Endometrial microvascular endothelial cells (primary cell): ENCODE data around the gene FBLN2. TPM values are rescaled to one million over a fixed set of nuclear protein-coding genes. Genes with fewer than 3 reads are reported as not detected.
"Not testable (repeated sequence)": the region's sequence is repeated elsewhere in the genome, so short reads cannot be mapped to it uniquely, and the experiment has no call there.

Experiments
- in situ Hi-C: cut with HindIII; loops from 2 replicates; pipeline ENCODE4 v1.10.0; 2017; ENCODE audit warnings: low sequenced_read_pairs, low pct_unique_long_range_greater_than_20kb; ENCODE audit errors: inconsistent ontology term
- total RNA-seq: library from RNA; depleted of rRNA; stranded (reverse); fragments of >200 nt; gene quantifications from one replicate; pipeline ENCODE4 v1.2.3, GENCODE V29; 2015; ENCODE audit errors: inconsistent ontology term

Gene FBLN2
- 0.37 TPM for total RNA-seq

DNA sequence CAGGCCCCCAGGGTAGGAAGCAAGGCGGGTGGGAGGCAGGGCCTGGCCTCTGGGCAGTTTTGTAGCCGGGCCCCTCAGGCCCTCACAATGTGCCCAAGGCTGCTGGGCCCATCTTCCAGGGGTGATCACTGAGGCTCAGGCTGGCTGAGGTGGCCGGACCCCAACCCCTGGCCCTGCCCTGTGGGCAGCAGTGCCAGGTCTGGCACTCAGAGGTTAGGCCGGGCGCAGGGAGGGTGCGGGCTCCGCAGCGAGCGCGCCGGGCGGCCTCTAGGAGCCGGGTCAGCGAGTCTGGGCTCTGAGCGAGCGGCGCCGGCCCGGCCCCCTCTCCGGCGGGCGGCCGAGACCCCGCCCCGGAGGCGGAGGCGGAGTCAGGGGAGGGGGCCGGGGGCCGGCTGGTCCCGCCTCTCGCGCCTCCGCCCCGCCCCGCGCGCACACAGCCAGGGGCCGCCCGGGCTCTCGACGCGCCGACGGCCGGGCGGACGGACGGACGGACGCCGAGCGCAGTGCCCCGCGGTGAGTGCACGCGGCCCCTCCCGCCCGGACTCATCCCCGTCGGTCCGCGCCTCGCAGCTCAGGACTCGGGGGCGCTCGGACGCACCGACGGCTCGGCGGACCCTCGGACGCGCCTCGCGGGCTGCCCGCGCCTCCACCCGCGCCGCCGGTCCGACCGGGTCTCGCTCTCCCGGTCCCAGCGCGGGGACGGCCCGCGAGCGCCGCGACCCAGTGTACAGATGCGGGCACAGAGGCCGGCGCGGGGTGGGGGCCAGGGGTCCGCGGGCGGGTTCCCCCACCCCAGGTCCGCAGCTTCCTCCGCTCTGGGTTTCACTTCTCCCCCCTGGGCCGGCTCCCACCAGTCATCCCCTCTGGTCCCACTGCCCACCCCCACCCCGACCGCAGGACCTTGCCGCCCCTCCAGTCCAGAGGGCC, at the start of gene FBLN2:
TSS of gene FBLN2 (plus strand) at position 430 of the 927 bp plus-strand sequence. CDS start 21,231 bp downstream, outside the sequence.
- in situ Hi-C loops = no loop called here

DNA sequence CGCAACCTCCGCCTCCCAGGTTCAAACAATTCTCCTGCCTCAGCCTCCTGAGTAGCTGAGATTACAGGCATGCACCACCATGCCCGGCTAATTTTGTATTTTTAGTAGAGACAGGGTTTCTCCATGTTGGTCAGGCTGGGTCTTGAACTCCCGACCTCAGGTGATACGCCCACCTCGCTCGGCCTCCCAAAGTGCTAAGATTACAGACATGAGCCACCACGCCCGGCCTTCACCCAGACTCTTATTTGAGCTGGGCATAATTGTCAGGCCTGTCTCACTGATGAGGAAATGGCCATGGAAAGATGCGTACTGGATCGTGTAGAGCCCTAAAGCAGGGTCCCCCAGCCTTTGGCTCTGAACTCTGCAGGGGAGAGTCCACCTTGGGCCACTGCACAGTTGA, 49.7 kb upstream of the FBLN2 start:
- in situ Hi-C loops = not testable (repeated sequence)

DNA sequence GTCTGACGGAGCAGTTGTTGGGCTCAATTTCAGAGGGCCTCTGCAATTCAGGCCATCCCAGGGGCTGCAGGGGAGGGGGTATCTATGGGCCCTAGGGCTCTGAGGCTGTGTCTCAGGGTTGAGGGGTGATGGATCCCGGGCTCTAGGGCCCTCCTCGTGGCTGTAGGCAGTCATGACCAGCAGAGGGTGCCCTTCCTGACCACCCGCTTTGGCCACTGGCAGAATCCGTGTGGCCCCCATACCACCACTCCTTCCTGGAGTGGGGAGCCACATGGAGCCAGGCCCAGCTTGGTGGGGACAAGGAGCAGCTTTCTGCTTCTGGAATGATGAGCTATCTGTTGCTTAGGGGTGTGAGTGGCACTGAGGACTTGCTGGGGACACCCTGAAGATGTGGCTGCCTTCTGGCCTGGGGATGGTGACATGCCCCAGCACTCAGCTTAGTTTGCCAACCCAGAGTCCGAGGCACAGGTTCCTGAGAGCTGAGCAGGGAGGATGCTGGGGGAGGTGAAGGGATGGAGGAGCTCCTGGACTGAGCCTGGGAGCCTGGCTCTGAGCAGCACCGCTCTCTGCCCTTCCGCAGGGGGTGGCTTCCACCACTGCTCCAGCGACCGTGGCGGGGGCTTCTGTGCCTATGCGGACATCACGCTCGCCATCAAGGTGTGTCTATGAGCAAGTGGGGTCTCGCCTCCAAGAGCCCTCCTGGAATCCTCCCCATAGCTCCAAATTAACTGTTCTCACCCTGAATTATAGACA, 48.6 kb upstream of the FBLN2 start:
- in situ Hi-C loops = no loop called here

DNA sequence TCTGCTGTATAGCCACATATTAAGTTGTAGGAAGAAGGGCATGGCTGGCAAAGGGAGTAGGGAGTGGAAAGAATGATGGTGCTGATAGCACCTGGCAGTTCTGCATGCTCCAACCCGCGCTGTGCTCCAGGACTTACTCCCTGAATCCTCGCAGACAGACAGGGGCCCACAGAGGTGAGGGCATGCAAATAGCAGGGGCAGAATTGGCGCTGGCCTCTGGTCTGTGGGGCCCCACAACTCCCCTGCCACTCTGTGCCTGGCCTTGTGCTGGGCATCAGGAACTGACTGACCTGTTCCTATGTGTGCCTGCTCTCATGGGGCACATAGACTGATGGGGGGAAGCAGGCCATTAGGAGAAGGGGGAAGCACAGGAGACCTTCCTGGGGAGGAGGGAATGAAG, 47.9 kb upstream of the FBLN2 start:
- in situ Hi-C loops = no loop called here

DNA sequence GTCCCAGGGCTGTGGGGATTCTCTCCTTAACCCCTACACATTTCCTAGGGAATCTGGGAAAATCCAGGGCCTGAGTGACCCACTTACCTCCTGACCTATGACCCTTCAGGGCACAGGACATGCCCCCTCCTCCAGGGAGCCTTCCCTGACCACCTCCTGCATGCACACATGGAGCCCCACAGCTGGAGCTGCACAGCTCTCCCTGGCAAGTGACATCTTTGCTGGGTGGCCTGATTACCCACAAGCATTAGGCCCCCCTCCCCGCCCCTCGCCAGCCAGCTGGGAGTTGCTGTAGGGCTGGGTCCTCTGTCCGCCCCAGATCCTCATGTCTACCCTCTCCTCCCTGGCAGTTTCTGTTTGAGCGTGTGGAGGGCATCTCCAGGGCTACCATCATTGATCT, 47.4 kb upstream of the FBLN2 start:
- in situ Hi-C loops = no loop called here

DNA sequence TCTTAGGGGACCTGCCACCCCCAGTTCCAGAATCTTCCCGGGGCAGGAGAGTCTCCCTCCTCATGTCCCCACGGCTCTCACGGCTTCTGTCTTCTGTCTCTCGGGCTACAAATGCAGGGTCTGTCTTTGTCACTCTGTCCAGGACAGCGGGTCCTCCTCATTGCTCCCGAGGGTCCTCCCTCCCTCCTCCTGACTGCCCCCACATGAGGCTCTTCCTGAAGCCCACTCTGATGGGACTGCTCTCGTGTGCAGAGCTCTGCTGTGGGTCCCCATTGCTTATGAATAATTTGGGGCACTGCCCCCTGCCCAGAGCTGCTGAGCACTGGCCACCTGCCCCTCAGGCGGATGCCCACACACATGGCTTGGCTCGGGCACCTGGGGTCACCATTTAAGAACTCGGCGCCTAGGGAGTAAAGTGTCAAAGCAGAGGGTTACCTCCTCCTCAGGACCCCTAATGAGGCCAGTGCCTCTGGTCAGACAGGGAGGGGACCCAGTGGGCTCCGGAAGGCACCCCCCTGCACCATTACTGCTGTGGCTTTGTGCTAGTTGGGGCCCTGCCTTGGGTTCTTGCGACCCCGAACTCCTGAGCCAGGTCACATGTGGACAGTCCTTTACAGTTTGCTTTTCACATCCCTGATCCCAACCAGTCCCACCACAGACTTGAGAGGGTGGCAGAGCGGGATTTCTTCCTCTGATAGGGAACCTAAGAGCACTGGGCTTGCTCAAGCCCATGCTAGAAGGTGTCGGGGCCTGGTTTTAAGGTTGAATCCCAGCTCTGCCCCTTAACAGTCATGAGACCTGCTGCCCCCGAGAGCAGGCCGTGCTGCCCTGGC, 46.8 kb upstream of the FBLN2 start:
- in situ Hi-C loops = no loop called here

DNA sequence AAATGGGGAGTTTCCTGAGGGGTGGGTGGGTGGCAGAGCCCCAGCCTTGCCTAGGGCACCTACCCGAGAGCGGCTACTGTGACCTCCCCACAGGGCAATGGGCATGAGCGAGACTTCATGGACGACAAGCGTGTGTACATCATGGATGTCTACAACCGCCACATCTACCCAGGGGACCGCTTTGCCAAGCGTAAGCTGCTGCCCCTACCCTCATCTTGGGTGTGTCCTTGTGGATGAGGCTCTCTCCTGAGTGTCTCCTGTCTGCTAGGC, 46.2 kb upstream of the FBLN2 start:
- in situ Hi-C loops = no loop called here

DNA sequence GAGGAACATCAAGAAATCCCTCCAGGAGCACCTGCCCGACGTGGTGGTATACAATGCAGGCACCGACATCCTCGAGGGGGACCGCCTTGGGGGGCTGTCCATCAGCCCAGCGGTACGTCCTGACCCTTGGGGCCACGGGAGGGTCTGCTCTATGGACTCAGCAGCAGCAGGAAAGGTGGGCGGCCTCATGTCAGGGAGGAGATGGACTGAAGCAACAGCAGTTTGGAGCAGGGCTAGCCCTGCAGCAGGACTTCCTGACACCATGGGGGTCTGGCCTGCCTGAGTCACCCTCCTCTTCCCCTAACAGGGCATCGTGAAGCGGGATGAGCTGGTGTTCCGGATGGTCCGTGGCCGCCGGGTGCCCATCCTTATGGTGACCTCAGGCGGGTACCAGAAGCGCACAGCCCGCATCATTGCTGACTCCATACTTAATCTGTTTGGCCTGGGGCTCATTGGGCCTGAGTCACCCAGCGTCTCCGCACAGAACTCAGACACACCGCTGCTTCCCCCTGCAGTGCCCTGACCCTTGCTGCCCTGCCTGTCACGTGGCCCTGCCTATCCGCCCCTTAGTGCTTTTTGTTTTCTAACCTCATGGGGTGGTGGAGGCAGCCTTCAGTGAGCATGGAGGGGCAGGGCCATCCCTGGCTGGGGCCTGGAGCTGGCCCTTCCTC, 44.6 kb upstream of the FBLN2 start:
- in situ Hi-C loops = no loop called here

DNA sequence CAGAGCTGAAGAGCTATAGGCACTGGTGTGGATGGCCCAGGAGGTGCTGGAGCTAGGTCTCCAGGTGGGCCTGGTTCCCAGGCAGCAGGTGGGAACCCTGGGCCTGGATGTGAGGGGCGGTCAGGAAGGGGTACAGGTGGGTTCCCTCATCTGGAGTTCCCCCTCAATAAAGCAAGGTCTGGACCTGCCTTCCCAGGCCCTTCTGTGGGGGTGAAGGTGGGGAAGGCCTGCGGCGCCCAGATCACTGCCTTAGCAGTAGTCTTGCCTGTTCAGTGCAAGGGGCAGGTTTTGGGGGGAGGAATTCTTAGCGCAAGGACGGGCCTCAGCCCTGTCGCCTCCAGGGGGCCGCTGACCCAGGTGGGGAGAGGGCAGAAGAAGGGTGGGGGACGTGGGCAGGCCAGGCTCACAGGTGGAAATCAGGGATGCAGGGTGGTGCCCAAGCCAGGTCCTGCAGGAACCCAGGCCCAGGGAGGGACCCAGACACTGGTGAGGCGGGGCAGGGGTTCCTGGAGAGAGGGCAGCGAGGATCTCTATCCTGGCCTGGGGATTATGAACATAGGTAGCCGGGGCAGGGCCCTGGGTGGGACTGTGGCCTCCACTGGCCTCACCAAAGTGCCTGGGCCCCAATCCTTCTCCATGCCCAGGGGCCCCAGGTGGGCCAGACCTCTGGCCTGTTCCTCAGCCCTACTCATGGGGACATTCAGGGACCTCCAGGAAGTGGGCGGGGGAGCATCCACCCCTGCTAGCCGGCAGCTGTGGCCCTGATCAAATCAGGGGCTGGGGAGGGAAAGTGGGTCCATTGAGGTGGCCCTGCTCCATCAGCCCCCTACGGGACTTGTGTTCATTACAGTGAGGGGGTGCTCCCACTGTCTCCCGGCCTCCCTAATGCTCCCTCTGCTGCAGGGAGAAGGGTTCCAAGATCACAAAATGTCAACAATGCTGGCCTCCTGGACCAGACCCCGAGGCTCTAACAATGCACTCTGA, 43.5 kb upstream of the FBLN2 start:
- in situ Hi-C loops = no loop called here

DNA sequence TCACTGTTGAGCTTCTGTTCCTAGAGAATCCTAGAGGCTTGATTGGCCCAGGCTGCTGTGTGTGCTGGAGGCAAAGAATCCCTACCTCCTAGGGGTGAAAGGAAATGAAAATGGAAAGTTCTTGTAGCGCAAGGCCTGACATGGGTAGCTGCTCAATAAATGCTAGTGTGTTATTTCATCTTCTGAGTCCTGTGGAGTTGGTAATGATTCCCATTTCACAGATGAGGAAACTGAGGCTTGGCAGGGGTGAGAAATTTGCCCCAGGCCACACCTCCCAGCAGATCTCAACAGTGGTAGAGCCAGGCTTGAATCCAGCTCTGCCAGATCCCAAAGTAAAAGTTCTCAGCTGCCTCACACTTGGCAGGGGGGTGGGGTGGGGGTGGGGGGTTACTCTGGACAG, 42.7 kb upstream of the FBLN2 start:
- in situ Hi-C loops = no loop called here

DNA sequence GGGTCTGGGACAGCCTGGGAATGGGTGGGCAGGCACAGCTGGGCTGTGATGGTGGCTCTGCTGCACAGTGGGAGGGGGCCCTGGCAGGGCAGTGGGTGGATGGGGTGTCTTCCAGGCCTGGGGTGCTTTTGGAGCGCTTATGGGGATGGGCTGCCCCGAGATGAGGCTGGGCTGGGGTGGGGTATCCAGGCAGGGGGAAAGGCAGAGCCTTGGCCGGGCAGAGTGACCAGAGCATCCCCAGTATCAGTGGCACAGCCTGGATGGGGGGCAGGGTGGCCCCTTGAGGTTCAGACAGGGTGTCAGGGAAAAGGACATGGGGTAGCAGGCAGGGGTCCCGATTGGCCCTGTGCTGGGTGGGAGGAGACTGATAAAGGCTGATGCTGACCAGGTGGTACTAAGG, 42.2 kb upstream of the FBLN2 start:
- in situ Hi-C loops = no loop called here

DNA sequence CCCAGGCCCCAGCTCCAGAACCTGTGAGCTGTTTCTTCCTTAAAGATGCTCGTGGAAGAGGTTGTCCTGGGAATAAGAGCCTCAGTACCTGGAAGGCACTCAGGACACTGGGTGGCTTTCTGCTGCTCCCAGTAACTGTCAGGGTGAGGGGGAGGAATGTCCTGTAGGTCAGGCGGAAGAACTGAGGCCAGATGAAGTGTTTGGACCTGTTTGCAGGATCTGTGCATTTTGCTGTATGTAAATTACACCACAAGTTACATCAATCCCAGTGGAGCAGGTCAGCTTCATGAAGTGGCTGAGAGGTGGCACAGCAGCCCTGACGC, 41.7 kb upstream of the FBLN2 start:
- in situ Hi-C loops = no loop called here

DNA sequence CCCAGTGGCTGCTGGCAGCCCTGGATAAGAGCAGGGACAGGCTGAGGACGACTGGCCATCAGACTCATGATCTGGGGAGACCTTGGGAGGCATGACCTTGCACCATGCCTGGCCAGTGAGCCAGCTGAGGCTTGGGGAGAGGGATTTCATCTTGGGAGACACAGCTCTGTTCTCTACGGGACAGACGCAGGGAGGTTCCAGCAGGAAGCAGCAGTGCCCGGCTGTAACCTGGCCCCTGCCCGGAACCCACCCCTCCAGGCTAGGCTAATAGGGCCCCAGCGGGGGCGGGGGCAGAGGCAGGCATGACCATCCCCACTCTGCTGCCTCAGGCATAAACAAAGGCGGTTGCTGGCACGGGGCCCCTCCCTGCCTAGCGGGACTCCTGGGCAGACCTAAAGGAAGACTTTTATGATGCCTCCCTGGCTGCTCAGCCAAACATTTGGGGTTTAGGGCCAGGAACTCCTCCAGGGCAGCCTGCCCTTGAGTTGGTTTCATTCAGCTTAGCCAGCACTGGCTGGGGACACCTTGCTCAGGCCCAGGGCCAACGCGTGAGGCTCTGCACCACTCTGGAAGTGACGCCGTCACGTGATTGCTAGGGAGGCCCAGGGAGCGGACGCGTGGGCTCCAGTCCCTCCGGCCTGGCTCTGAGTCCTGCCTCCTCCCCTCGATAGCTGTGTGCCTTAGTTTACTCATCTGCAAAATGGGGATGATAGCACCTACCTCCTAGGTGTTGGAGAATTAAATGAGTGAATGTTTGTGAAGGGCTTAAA, 41.2 kb upstream of the FBLN2 start:
- in situ Hi-C loops = no loop called here

DNA sequence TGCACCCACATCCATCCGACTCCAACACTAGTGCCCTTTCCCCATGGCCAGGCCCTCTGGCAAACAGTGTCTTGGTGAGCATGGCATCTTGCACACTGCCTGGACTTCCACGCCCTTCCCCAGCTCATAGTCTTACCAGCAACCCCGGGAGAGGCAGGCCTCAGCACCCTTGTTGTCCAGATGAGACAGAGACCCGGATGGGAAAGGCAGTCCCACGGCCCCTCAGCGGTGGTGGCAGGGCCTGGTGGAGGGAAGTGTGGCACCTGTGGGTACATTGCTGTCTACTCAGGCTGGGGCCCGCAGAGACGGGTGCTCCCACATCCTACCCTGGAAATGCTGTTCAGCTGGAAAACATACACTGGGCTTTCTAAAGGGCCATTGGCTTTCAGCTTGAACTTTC, 40.4 kb upstream of the FBLN2 start:
- in situ Hi-C loops = no loop called here

DNA sequence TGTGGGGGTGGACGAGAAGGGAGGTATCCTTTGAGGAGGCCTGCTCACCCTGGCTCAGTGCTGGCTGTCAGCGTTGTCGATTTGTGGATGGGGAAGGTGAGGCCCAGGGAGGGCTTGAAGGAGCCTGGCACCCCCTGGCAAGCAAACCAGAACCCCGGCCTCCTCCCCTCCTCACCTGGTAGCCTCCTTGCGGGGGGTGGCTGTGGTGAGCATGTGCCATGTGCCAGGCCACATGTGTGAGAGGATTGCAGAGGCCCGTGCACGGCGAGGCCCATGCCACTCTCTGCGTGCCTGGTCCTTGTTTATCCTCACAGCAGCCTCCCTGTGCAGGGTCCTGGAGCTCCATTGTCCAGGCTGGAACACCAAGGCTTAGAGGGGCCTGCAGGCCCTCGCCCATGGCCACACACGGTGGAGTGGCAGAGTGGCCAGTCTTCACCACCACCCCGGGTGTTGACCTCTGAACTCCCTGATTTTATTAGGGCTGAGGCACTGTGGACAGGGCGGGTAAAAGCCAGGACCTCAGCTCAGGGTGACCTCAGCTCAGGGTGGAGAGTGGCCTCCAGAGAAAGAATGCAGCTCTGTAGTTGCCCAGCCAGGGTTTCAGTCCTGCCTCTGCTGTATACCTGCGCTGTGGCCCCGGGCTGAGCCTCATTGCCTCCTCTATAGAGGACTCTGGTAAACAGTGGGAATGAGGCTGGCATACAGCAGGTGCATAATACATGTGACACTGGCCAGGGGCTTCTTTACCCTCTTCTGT, 39.7 kb upstream of the FBLN2 start:
- in situ Hi-C loops = no loop called here

DNA sequence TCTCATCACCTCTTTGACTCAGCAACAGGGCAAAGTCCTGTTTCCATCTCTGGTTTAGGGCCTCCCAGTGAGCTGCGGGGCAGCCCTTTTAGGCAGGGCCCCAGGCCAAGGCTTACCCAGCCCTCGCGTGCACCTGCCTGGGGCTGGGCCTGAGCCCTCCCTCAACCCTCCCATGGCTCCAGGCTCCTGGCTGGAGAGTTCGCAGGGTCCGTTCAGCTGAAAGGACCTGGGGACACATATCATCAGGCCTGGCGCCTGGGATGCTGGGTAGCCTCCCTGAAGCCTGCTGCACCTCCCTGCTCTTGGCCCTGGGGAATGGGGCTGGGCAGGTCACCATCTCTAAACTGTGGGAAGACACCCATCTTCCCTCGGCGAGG, 39.1 kb upstream of the FBLN2 start:
- in situ Hi-C loops = loop anchor here (10.0 kb wide), 1 partner anchor 135 kb away; no protein-coding TSS in a partner anchor

DNA sequence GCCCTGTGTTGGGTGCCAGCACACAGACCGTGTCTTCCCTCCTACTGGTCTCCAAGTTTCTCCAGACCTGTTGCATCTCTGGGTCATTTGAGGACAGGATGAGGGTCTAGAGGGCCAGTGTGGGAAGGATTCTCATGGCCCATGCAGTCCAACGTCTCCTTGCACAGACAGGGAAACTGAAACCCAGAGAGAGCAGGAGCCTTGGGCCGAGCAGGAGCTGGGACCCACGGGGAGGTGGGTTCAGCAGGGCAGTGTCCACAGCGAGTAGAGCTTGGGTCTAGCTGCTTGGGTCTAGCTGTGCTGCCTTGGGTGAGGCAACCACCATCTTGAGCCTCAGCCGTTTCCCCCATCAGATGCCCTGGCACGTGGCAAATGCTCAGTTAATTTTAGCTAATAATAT, 36.5 kb upstream of the FBLN2 start:
- in situ Hi-C loops = loop anchor here (10.0 kb wide), 1 partner anchor 132 kb away; no protein-coding TSS in a partner anchor
